H9 (cell line): ENCODE measurements around the gene RAP1GAP. TPM values are rescaled to one million over a fixed set of nuclear protein-coding genes. Genes with fewer than 3 reads are reported as not detected.

ENCODE experiments used
- DNase-seq: peaks from one replicate; pipeline ENCODE4 v3.0.0-alpha.2; 2017
- H2AFZ ChIP-seq: one replicate; pipeline ENCODE4 v1.6.1; 2013; ENCODE audit warnings: mild to moderate bottlenecking, low read length, control low read depth, moderate library complexity
- H2AK5ac ChIP-seq: 2 replicates; pipeline ENCODE4 v1.6.1; 2013; ENCODE audit warnings: low read length, control low read depth, mixed read lengths; ENCODE audit not compliant: insufficient read length
- H2BK120ac ChIP-seq: one replicate; pipeline ENCODE4 v1.6.1; 2013; ENCODE audit warnings: low read depth, mild to moderate bottlenecking, low read length, control low read depth, inconsistent platforms; ENCODE audit not compliant: poor library complexity, severe bottlenecking
- H2BK12ac ChIP-seq: 2 replicates; pipeline ENCODE4 v1.6.1; 2013; ENCODE audit warnings: low read length, control low read depth, mixed read lengths, low read depth; ENCODE audit not compliant: insufficient read length
- H2BK15ac ChIP-seq: 2 replicates; pipeline ENCODE4 v1.6.1; 2013; ENCODE audit warnings: low read depth, low read length, control low read depth
- H2BK20ac ChIP-seq: one replicate; pipeline ENCODE4 v1.6.1; 2013; ENCODE audit warnings: low read depth, mild to moderate bottlenecking, low read length, control low read depth, inconsistent platforms; ENCODE audit not compliant: poor library complexity, severe bottlenecking
- H2BK5ac ChIP-seq: 2 replicates; pipeline ENCODE4 v1.6.1; 2013; ENCODE audit warnings: low read length, control low read depth, mixed read lengths; ENCODE audit not compliant: insufficient read length
- H3K14ac ChIP-seq: 2 replicates; pipeline ENCODE4 v1.6.1; 2013; ENCODE audit warnings: low read length, control low read depth; ENCODE audit not compliant: insufficient read depth
- H3K18ac ChIP-seq: 2 replicates; pipeline ENCODE4 v1.6.1; 2013; ENCODE audit warnings: low read depth, mild to moderate bottlenecking, mixed read lengths, low read length, control low read depth; ENCODE audit not compliant: insufficient read length
- H3K23ac ChIP-seq: 2 replicates; pipeline ENCODE4 v1.6.1; 2013; ENCODE audit warnings: low read length, control low read depth, mixed read lengths, low read depth; ENCODE audit not compliant: insufficient read length
- H3K23me2 ChIP-seq: 2 replicates; pipeline ENCODE4 v1.6.1; 2013; ENCODE audit warnings: low read depth, mild to moderate bottlenecking, mixed read lengths, low read length, control low read depth; ENCODE audit not compliant: insufficient read length, poor library complexity, severe bottlenecking
- H3K27ac ChIP-seq: 2 replicates; pipeline ENCODE4 v1.5.1; 2013; ENCODE audit warnings: low read length, control low read depth, mixed read lengths, low read depth; ENCODE audit not compliant: insufficient read length
- H3K27me3 ChIP-seq: 2 replicates; pipeline ENCODE4 v1.6.1; 2013; ENCODE audit warnings: low read length, control low read depth, inconsistent platforms; ENCODE audit not compliant: insufficient read depth
- H3K4ac ChIP-seq: 2 replicates; pipeline ENCODE4 v1.6.1; 2013; ENCODE audit warnings: low read depth, mild to moderate bottlenecking, control low read depth, inconsistent platforms, low read length, moderate library complexity
- H3K4me1 ChIP-seq: 2 replicates; pipeline ENCODE4 v1.6.1; 2013; ENCODE audit warnings: low read length, control low read depth, inconsistent platforms; ENCODE audit not compliant: insufficient read depth
- H3K4me2 ChIP-seq: 2 replicates; pipeline ENCODE4 v1.6.1; 2013; ENCODE audit warnings: low read length, control low read depth, mixed read lengths; ENCODE audit not compliant: insufficient read length, insufficient read depth
- H3K56ac ChIP-seq: 2 replicates; pipeline ENCODE4 v1.6.1; 2013; ENCODE audit warnings: low read depth, mild to moderate bottlenecking, mixed read lengths, low read length, control low read depth; ENCODE audit not compliant: insufficient read length
- H3K79me1 ChIP-seq: 2 replicates; pipeline ENCODE4 v1.6.1; 2013; ENCODE audit warnings: low read depth, mild to moderate bottlenecking, moderate library complexity, low read length, control low read depth, inconsistent platforms; ENCODE audit not compliant: insufficient read depth, poor library complexity, severe bottlenecking
- H3K79me2 ChIP-seq: 2 replicates; pipeline ENCODE4 v1.6.1; 2013; ENCODE audit warnings: low read length, control low read depth, inconsistent platforms; ENCODE audit not compliant: insufficient read depth
- H3K9ac ChIP-seq: 2 replicates; pipeline ENCODE4 v1.6.1; 2013; ENCODE audit warnings: low read length, control low read depth, mixed read lengths; ENCODE audit not compliant: insufficient read length; ENCODE audit errors: extremely low read depth
- H3K9me3 ChIP-seq: one replicate; pipeline ENCODE4 v1.6.1; 2013; ENCODE audit warnings: low read depth, low read length, inconsistent platforms; ENCODE audit not compliant: control insufficient read depth
- H3T11ph ChIP-seq: one replicate; pipeline ENCODE4 v1.6.1; 2013; ENCODE audit warnings: mild to moderate bottlenecking, low read length, control low read depth, inconsistent platforms
- H4K20me1 ChIP-seq: one replicate; pipeline ENCODE4 v1.6.1; 2013; ENCODE audit not compliant: control insufficient read depth, insufficient read length, insufficient read depth
- H4K5ac ChIP-seq: 2 replicates; pipeline ENCODE4 v1.6.1; 2013; ENCODE audit warnings: low read depth, mild to moderate bottlenecking, mixed read lengths, low read length, control low read depth; ENCODE audit not compliant: insufficient read length
- H4K8ac ChIP-seq: replicated peaks from 2 replicates; pipeline ENCODE4 v1.6.1; 2013; ENCODE audit warnings: low read length, control low read depth, mixed read lengths, low read depth; ENCODE audit not compliant: insufficient read length
- H4K91ac ChIP-seq: 2 replicates; pipeline ENCODE4 v1.6.1; 2013; ENCODE audit warnings: low read depth, mild to moderate bottlenecking, moderate library complexity, mixed read lengths, low read length, control low read depth; ENCODE audit not compliant: insufficient read length
- H3K27ac Mint-ChIP-seq, 3 experiments: 2 replicates in 2 of 3; 3 replicates in 1 of 3; pipeline ENCODE4 v1.8.0; 2020 to 2021; ENCODE audit warnings: mixed read lengths in 3 of 3, mild to moderate bottlenecking in 1 of 3, moderate library complexity in 1 of 3
- H3K27me3 Mint-ChIP-seq: 2 replicates; pipeline ENCODE4 v1.8.0; 2021; ENCODE audit warnings: low read depth, mild to moderate bottlenecking, moderate library complexity, mixed read lengths
- H3K36me3 Mint-ChIP-seq, 3 experiments: 2 replicates in 2 of 3; 3 replicates in 1 of 3; pipeline ENCODE4 v1.8.0; 2020 to 2021; ENCODE audit warnings: low read depth in 3 of 3, mixed read lengths in 3 of 3; ENCODE audit not compliant: insufficient read depth in 1 of 3
- H3K4me1 Mint-ChIP-seq, 2 experiments: 2 replicates each; pipeline ENCODE4 v1.8.0; 2020; ENCODE audit warnings: mixed read lengths in 2 of 2
- H3K4me3 Mint-ChIP-seq, 2 experiments: 2 replicates in 1 of 2; 3 replicates in 1 of 2; pipeline ENCODE4 v1.8.0; 2020 to 2021; ENCODE audit warnings: mild to moderate bottlenecking in 2 of 2, mixed read lengths in 2 of 2, moderate library complexity in 1 of 2
- H3K9me3 Mint-ChIP-seq, 2 experiments: 2 replicates in 1 of 2; 3 replicates in 1 of 2; pipeline ENCODE4 v1.8.0; 2020; ENCODE audit warnings: mild to moderate bottlenecking in 2 of 2, mixed read lengths in 2 of 2, moderate library complexity in 1 of 2
- CTCF ChIP-seq: fragments of 200-600 bp; sonication (generic); conservative IDR thresholded peaks from 3 replicates; pipeline ENCODE4 v1.8.0; 2021; ENCODE audit warnings: antibody characterized with exemption, mild to moderate bottlenecking
- WGBS: extraction: QIAGEN DNeasy Blood & Tissue Kit; methylation state at CpG from one replicate; pipeline ENCODE4 v1.1.7; 2013; ENCODE audit warnings: missing lambda C conversion rate, low lambda C conversion rate, mixed read lengths; ENCODE audit not compliant: insufficient read length; ENCODE audit errors: extremely low coverage; 5-methylcytosine and 5-hydroxymethylcytosine counted together
- total RNA-seq: library from RNA; stranded (reverse); gene quantifications from 2 replicates; pipeline ENCODE4 v1.2.1, GENCODE V29; 2021

RAP1GAP gene
- total RNA-seq, 1 experiment from 2014 or later: 7.9 TPM

- no peak overlapping the region for H3K27ac Mint-ChIP-seq
- Histone ChIP-seq H2AK5ac (no peak overlapping the region), H3K23ac (no peak overlapping the region), H3K9me3 (no peaks in the 10 kb centered on the region), H3K79me2 (no peaks in the 10 kb centered on the region), H2AFZ (no peak overlapping the region), H3K9ac (no peak overlapping the region), H3T11ph (no peak overlapping the region), H2BK120ac (no peak overlapping the region), H3K14ac (no peak overlapping the region), H2BK15ac (no peak overlapping the region), H3K79me1 (no peaks in the 10 kb centered on the region), H3K23me2 (no peaks in the 10 kb centered on the region), H3K56ac (no peak overlapping the region), H3K4me2 (no peak overlapping the region), H3K27me3 (no peaks in the 10 kb centered on the region), H2BK12ac (no peak overlapping the region), H4K20me1 (no peaks in the 10 kb centered on the region), H2BK20ac (no peak overlapping the region), H3K27ac (no peak overlapping the region), H2BK5ac (no peak overlapping the region), H4K91ac (no peak overlapping the region), H3K4ac (no peak overlapping the region), H4K5ac (no peak overlapping the region), H3K4me1 (no peaks in the 10 kb centered on the region), H4K8ac (no peak overlapping the region), H3K18ac (no peak overlapping the region)
- H3K36me3 Mint-ChIP-seq: peaks cover 7 to 57% (median 43%) of the 10 kb centered on the region in 3 experiments; a peak in 6 of 7 replicates
- no peaks in the 10 kb centered on the region for H3K9me3 Mint-ChIP-seq
- 0 out of 4 replicates have a peak, but pooled peaks cover 2 to 9% of the 10 kb centered on the region in 2 experiments for H3K4me1 Mint-ChIP-seq
- no peak for DNase-seq
- no CpG with 5 or more reads among the region's 1 CpG for WGBS
- H3K27me3 Mint-ChIP-seq: peaks cover 1% of the 10 kb centered on the region; the same call in 1 of the 2 replicates
- no peak for TF ChIP-seq CTCF
- no peak overlapping the region for H3K4me3 Mint-ChIP-seq
Measured at GRCh38 chr1:21680381-21680780, 11.2 kb upstream of the RAP1GAP start.
